Ovary (tissue), 3 donors: ENCODE measurements around the gene BCAN.

Experiments
- CTCF ChIP-seq, 3 donors: fragments of 450-650 bp in 2 of 3; fragments of 200-600 bp in 1 of 3; IDR thresholded peaks; one replicate each; pipeline versions ENCODE4 v1.5.1 to v1.8.0; 2016 to 2022; ENCODE audit warnings: antibody characterized with exemption in 3 of 3, mild to moderate bottlenecking in 1 of 3
- POLR2A ChIP-seq: fragments of 450-650 bp; IDR thresholded peaks from one replicate; pipeline ENCODE4 v1.6.1; 2017; ENCODE audit warnings: antibody characterized with exemption, mild to moderate bottlenecking, moderate library complexity
- donor health status: DM: no; HTN: no; CAD: no.

- TF ChIP-seq POLR2A = no peak
- TF ChIP-seq CTCF (IDR thresholded peaks at IDR 0.05) = no peak
Observed at GRCh38 chr1:156595016-156595415, 46.9 kb upstream of the BCAN start.
